ENCODE measurements around the gene HCN3.

GRCh38 chr1:155308493-155309422, 31.5 kb downstream of the HCN3 start, which contains the start of gene FDPS:
- peak; percentile 63 to 88 for TF ChIP-seq POLR2A (IDR thresholded peaks at IDR 0.05)
- TF ChIP-seq, protein P1, sequence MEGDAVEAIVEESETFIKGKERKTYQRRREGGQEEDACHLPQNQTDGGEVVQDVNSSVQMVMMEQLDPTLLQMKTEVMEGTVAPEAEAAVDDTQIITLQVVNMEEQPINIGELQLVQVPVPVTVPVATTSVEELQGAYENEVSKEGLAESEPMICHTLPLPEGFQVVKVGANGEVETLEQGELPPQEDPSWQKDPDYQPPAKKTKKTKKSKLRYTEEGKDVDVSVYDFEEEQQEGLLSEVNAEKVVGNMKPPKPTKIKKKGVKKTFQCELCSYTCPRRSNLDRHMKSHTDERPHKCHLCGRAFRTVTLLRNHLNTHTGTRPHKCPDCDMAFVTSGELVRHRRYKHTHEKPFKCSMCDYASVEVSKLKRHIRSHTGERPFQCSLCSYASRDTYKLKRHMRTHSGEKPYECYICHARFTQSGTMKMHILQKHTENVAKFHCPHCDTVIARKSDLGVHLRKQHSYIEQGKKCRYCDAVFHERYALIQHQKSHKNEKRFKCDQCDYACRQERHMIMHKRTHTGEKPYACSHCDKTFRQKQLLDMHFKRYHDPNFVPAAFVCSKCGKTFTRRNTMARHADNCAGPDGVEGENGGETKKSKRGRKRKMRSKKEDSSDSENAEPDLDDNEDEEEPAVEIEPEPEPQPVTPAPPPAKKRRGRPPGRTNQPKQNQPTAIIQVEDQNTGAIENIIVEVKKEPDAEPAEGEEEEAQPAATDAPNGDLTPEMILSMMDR (IDR thresholded peaks at IDR 0.05): peak in 3 of 6 experiments; percentile 39 to 47 (median 42)
